GM12878 (cell line): Measurements from ENCODE around the gene ANKRD37. TPM values are rescaled to one million over a fixed set of nuclear protein-coding genes. Genes with fewer than 3 reads are reported as not detected.

Source experiments
- ASH2L ChIP-seq: fragments of 300-600, 200-600 bp; sonication (generic); IDR thresholded peaks from 2 replicates; pipeline ENCODE4 v1.6.1; 2017; ENCODE audit warnings: low read depth, mild to moderate bottlenecking, borderline replicate concordance
- ATF7 ChIP-seq: fragments of 450-650 bp; IDR thresholded peaks from 2 replicates; pipeline ENCODE4 v1.6.1; 2016; ENCODE audit warnings: low read depth, mild to moderate bottlenecking
- BACH1 ChIP-seq: fragments of 450-650 bp; IDR thresholded peaks from 2 replicates; pipeline ENCODE4 v1.6.1; 2017; ENCODE audit warnings: mild to moderate bottlenecking, borderline replicate concordance
- BCLAF1 ChIP-seq: fragments of 450-650 bp; IDR thresholded peaks from 2 replicates; pipeline ENCODE4 v1.6.1; 2017; ENCODE audit warnings: antibody characterized with exemption, mild to moderate bottlenecking, moderate library complexity
- BRCA1 ChIP-seq: IDR thresholded peaks from 2 replicates; pipeline ENCODE4 v1.6.1; 2011; ENCODE audit warnings: low read depth, low read length, improper control_type of control experiment
- CBFB ChIP-seq: IDR thresholded peaks from 2 replicates; pipeline ENCODE4 v1.6.1; 2016; ENCODE audit warnings: antibody characterized with exemption, low read depth
- CBX3 ChIP-seq: fragments of 200-600 bp; sonication (generic); IDR thresholded peaks from 2 replicates; pipeline ENCODE4 v1.6.1; 2016; ENCODE audit warnings: low read depth, borderline replicate concordance
- CHD1 ChIP-seq: IDR thresholded peaks from 2 replicates; pipeline ENCODE4 v1.6.1; 2012; ENCODE audit warnings: low read depth, low read length, improper control_type of control experiment
- DPF2 ChIP-seq: fragments of 450-650 bp; IDR thresholded peaks from 2 replicates; pipeline ENCODE4 v1.6.1; 2017; ENCODE audit warnings: mild to moderate bottlenecking
- E4F1 ChIP-seq: fragments of 450-650 bp; IDR thresholded peaks from 2 replicates; pipeline ENCODE4 v1.6.1; 2018; ENCODE audit warnings: borderline replicate concordance, mild to moderate bottlenecking; ENCODE audit not compliant: partially characterized antibody
- HDGF ChIP-seq: fragments of 450-650 bp; IDR thresholded peaks from 2 replicates; pipeline ENCODE4 v1.6.1; 2016; ENCODE audit warnings: antibody characterized with exemption
- JUND ChIP-seq: IDR thresholded peaks from 2 replicates; pipeline ENCODE4 v1.6.1; 2012; ENCODE audit warnings: low read depth, mild to moderate bottlenecking, low read length, improper control_type of control experiment, moderate library complexity
- LARP7 ChIP-seq: fragments of 450-650 bp; IDR thresholded peaks from 2 replicates; pipeline ENCODE4 v1.6.1; 2017; ENCODE audit warnings: mild to moderate bottlenecking
- MTA3 ChIP-seq: IDR thresholded peaks from 2 replicates; pipeline ENCODE4 v1.6.1; 2012; ENCODE audit warnings: low read length, inconsistent platforms, borderline replicate concordance
- NBN ChIP-seq: fragments of 450-650 bp; IDR thresholded peaks from 2 replicates; pipeline ENCODE4 v1.6.1; 2016
- NFIC ChIP-seq: IDR thresholded peaks from 2 replicates; pipeline ENCODE4 v1.6.1; 2012; ENCODE audit warnings: low read depth, mild to moderate bottlenecking, inconsistent platforms, low read length, moderate library complexity
- NRF1 ChIP-seq: conservative IDR thresholded peaks from 2 replicates; pipeline ENCODE4 v1.6.1; 2011; ENCODE audit warnings: mild to moderate bottlenecking, low read depth, low read length, improper control_type of control experiment
- POLR2AphosphoS5 ChIP-seq: IDR thresholded peaks from 2 replicates; pipeline ENCODE4 v1.6.1; 2011; ENCODE audit warnings: mild to moderate bottlenecking, low read length, inconsistent platforms
- PRDM15 ChIP-seq: fragments of 450-650 bp; formaldehyde crosslinking; IDR thresholded peaks from 2 replicates; pipeline ENCODE4 v1.4.0; 2020; ENCODE audit warnings: mild to moderate bottlenecking, moderate library complexity
- RELA ChIP-seq: fragments of 450-650 bp; IDR thresholded peaks from 2 replicates; pipeline ENCODE4 v1.8.0; 2014; ENCODE audit warnings: borderline replicate concordance; ENCODE audit not compliant: partially characterized antibody
- RFX5 ChIP-seq: IDR thresholded peaks from 2 replicates; pipeline ENCODE4 v1.6.1; 2011; ENCODE audit warnings: low read depth, low read length, improper control_type of control experiment
- SIN3A ChIP-seq: IDR thresholded peaks from 2 replicates; pipeline ENCODE4 v1.6.1; 2012; ENCODE audit warnings: low read depth, low read length, improper control_type of control experiment
- SMC3 ChIP-seq: IDR thresholded peaks from 2 replicates; pipeline ENCODE4 v1.6.1; 2011; ENCODE audit warnings: low read length, improper control_type of control experiment, borderline replicate concordance
- YY1 ChIP-seq: IDR thresholded peaks from 2 replicates; pipeline ENCODE4 v1.6.1; 2011; ENCODE audit warnings: low read depth, mild to moderate bottlenecking, low read length
- ZBED1 ChIP-seq: IDR thresholded peaks from 2 replicates; pipeline ENCODE4 v1.6.1; 2016; ENCODE audit warnings: borderline replicate concordance
- polyA plus RNA-seq, 11 experiments: library from polyadenylated mRNA; depleted of rRNA in 4 of 11; unstranded in 6 of 11; stranded (reverse) in 5 of 11; fragments of >200 nt; fragmentation: Nextera tagmentation in 4 of 11; fragmentation: Illumina TruSeq in 1 of 11; extraction: Ambion mirVana in 4 of 11; extraction: Trizol in 1 of 11; gene quantifications; 1 replicate in 1 of 11; 2 replicates in 10 of 11; pipeline versions ENCODE4 v1.2.1 to v1.2.3, GENCODE V29; 2011 to 2016; ENCODE audit warnings: inconsistent platforms in 2 of 11, missing spikeins in 2 of 11, low read depth in 1 of 11
- total RNA-seq, 4 experiments: library from RNA; depleted of rRNA in 3 of 4; stranded (reverse); fragments of >200 nt in 3 of 4; fragmentation: Illumina TruSeq in 1 of 4; extraction: Trizol in 1 of 4; gene quantifications; 2 replicates each; pipeline versions ENCODE4 v1.2.1 to v1.2.3, GENCODE V29; 2013 to 2021

ANKRD37 gene
- total and polyA plus RNA-seq, 10 of the 15 experiments (the other 5 are each of a cell fraction or from before 2014, with no cell fraction given) = 10.6 to 67.9 (median 24.2) TPM

GRCh38 chr4:185398618-185399017, 2.0 kb downstream of the ANKRD37 start (continued):
- no peak for TF ChIP-seq ATF7
- TF ChIP-seq NRF1 = no peak
- TF ChIP-seq NFIC = peak; percentile 52; the same call in 1 of the 2 replicates
- TF ChIP-seq MTA3 = no peak
- no peak for TF ChIP-seq RELA
- TF ChIP-seq BACH1 = no peak
- TF ChIP-seq ASH2L = no peak
- TF ChIP-seq BCLAF1 = no peak
- TF ChIP-seq PRDM15 (CRISPR knock-in tag) = no peak
- TF ChIP-seq SMC3 = no peak
- no peak for TF ChIP-seq CHD1
- no peak for TF ChIP-seq YY1
- no peak for TF ChIP-seq HDGF
- TF ChIP-seq E4F1 = no peak
- TF ChIP-seq DPF2 = no peak; the same call in 1 of the 2 replicates
- TF ChIP-seq RFX5 = no peak
- TF ChIP-seq CBX3 = no peak
- TF ChIP-seq LARP7 = no peak
- no peak for TF ChIP-seq ZBED1
- no peak for TF ChIP-seq SIN3A
- TF ChIP-seq JUND = no peak
- no peak for TF ChIP-seq POLR2AphosphoS5
- no peak for TF ChIP-seq BRCA1
- no peak for TF ChIP-seq NBN
- no peak for TF ChIP-seq CBFB
